22Rv1 (cell line): ENCODE measurements around the gene GABBR2.

ENCODE experiments used
- H3K27ac ChIP-seq: fragments of 450-650 bp; 2 replicates; pipeline ENCODE4 v1.5.1; 2017
- ZFX ChIP-seq: fragments of 450-650 bp; IDR thresholded peaks from 2 replicates; pipeline ENCODE4 v1.6.1; 2017; ENCODE audit warnings: antibody characterized with exemption, borderline replicate concordance
- TF ChIP-seq, protein P1 (sequence below): fragments of 450-650 bp; IDR thresholded peaks from 2 replicates; pipeline ENCODE4 v1.5.1; 2017; ENCODE audit warnings: mild to moderate bottlenecking

Gene GABBR2

DNA sequence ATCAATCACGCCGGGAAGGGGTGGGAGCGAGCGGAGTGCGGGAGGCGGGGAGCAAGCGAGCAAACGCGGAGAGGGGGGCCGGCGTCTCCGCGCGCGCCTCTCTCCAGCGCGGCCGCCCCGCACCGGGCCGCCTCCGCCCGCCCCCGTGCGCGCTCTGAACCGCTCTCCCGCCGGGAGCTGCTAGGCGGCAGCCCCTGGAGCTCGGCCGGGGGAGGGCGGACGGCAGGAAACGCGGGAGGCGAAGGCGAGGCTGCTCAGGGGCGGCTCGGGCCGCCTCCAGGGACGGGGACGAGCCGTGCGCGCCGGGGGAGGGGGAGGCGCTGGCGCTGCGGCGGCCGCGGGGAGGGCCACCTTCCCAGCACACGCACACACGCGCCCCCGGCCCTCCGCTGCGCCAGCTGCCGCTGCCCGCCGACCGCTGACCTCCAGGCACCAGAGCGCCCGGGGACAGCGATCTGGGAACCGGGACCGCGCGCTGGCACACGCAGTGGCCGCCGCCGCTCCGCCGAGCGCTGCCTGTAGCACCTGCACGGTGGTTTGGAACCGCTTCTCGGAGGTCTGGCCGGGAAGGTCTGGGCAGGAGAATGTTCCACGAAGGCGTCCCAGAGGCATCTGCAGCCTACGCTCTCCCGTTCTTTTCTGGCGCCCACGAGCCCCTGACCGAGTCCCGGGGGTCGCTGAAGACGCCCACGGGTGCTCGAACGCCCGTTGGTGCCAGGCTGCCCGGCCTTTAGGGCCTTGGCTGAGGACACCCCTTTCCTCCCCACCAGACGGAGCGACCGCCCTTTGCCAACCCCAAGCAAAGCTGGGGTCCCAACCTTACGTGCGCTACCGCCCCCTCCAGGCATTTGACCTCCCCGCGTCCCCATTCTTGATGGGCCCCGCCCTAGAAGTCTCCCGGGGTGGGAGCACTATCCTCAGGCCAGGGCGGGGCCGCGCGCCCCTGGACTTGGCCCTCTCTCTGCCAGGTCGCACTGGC, at the start of gene GABBR2:
Gene GABBR2 (minus strand): TSS at position 3 of the 979 bp plus-strand sequence. CDS start 198 bp downstream, outside the sequence.
- TF ChIP-seq, protein P1, sequence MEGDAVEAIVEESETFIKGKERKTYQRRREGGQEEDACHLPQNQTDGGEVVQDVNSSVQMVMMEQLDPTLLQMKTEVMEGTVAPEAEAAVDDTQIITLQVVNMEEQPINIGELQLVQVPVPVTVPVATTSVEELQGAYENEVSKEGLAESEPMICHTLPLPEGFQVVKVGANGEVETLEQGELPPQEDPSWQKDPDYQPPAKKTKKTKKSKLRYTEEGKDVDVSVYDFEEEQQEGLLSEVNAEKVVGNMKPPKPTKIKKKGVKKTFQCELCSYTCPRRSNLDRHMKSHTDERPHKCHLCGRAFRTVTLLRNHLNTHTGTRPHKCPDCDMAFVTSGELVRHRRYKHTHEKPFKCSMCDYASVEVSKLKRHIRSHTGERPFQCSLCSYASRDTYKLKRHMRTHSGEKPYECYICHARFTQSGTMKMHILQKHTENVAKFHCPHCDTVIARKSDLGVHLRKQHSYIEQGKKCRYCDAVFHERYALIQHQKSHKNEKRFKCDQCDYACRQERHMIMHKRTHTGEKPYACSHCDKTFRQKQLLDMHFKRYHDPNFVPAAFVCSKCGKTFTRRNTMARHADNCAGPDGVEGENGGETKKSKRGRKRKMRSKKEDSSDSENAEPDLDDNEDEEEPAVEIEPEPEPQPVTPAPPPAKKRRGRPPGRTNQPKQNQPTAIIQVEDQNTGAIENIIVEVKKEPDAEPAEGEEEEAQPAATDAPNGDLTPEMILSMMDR = no peak
- no peak for TF ChIP-seq ZFX
- no peak within 1 kb of the TSS for H3K27ac ChIP-seq

DNA sequence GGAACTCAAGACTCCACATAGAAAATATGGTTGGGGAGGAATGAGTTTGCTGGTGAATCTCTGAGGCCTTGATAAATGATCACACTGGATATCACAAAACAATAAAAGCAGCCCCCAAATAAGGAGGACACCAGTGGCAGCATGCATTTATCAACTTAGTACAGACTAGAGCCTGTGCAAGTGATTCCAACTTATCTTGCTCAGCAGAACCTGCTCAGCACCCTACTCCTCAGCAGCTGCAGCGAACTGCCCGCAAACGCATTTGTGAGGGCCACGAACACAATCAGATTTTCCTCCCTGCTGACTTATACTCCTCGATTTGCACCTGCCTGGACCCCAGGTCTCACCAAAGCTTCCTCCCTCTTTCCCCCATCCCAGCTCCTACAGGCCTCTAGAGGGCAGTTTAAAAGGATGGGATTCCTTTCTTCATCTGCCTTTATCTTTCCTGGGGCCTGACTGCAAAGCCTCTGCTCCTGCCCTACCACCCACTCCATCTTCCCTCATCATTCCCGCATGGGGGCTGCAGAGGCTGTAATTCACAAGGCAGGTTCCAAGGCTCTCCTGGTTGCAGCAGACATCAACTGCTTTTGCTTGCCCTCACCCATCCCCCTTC, 46.4 kb upstream of the GABBR2 start:
- H3K27ac ChIP-seq = no peak overlapping the region
- TF ChIP-seq ZFX = no peak

DNA sequence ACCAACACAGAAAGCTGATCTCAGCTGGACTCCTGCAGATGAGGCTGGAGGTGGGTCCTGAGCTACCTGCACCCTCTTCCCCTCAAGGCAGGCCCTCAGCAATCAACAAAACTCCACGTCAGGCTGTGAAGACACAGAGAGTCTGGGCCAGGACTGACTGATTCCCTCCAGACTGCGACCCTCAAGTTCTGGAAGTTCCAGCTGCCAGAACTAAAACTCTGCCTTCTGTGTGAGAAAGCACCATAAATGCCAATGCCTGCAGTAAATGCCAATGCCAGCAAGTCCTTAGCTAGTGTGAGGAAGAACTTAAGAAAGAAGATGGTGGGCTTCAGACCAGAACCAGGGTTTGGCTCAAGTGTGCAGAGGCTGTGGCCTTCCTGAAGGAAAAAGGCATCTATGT, 42.5 kb upstream of the GABBR2 start:
- TF ChIP-seq, protein P1 = no peak
- no peak for TF ChIP-seq ZFX
- H3K27ac ChIP-seq = no peak overlapping the region

DNA sequence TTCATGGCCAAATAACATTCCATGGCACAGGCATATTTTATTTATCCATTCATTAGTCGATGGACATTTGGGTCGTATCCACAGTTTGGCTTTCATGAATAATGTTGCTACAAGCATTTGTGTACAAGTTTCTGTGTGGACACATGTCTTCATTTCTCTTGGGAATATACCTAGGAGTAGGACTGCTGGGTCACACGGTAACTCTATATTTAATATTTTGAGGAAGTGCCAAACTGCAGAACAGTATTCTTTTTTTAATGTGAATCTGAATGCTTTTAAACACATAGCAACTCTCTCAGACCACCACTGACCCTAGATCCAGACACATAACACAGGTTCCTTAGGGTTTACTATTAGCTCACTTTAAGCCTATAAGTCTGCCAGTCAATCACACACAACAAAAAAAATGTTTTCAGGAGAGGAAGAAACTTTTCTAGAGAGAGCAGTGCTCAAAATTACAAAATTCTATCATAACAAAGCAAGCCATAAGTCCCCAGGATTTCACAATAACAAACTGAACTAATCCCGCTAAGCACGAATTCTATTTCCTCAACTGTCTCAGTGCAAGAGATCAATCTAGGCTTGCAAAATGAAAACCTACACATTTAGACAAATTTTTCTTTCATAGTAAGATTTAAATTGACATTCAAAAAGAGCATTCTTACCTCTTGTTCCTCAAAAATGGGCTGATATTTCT, 41.8 kb upstream of the GABBR2 start:
- no peak overlapping the region for H3K27ac ChIP-seq
- TF ChIP-seq, protein P1 = no peak
- no peak for TF ChIP-seq ZFX

GRCh38 chr9:98747476-98747875, 38.7 kb upstream of the GABBR2 start:
- TF ChIP-seq, protein P1 = no peak
- TF ChIP-seq ZFX = no peak
- H3K27ac ChIP-seq = no peak overlapping the region

- no peak overlapping the region for H3K27ac ChIP-seq
- TF ChIP-seq, protein P1 = no peak
- TF ChIP-seq ZFX = no peak
These were observed 36.7 kb upstream of the GABBR2 start for GRCh38 chr9:98745470-98745869.

- no peak for TF ChIP-seq ZFX
- TF ChIP-seq, protein P1 = no peak
These were observed 35.3 kb upstream of the GABBR2 start for GRCh38 chr9:98743818-98744611.

More at GRCh38 chr9:98743818-98744611, 35.3 kb upstream of the GABBR2 start:
- H3K27ac ChIP-seq = no peak overlapping the region
